GM12801 (cell line): ENCODE results near the gene MT1M.

Source experiments
- TF ChIP-seq, protein P1 (sequence below): IDR thresholded peaks from one replicate; pipeline ENCODE4 v1.5.1; 2011; ENCODE audit warnings: control low read depth; ENCODE audit not compliant: insufficient read length; ENCODE audit errors: extremely low read depth

Gene MT1M

DNA sequence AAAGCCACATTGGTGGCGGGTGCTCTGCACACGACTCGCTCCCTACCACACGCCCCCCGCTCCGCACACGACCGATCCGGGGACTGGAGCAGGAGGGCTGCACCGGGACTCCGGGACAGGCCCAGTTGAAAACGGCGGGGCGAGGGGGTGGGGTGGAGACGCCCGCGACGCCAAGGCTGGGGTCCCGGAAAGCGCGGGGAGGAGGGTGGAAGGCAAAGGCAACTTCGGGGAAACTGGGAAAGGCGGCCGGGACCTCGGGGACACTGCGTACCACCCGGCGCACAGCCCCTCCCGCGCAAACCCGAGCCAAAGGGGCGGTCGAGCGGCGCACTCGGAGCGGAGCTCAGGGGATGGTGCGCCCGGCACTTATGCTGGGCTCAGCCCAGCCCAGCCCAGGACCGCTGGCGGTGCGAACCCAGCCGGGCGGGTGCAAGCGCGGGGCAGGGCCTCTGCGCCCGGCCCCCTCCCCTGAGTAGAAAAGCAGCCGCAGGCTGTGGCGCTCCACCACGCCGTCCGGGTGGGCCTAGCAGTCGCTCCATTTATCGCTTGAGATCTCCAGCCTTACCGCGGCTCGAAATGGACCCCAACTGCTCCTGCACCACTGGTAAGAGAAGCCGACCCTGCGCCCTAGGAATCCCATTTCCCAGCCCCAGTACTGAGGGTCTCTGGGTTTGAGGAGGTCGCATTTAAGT is at the start of gene MT1M:
Gene MT1M, plus strand, starts transcription at position 504 of the 692 bp plus-strand sequence. Its CDS starts 73 bp downstream, at position 577.
- TF ChIP-seq, protein P1, sequence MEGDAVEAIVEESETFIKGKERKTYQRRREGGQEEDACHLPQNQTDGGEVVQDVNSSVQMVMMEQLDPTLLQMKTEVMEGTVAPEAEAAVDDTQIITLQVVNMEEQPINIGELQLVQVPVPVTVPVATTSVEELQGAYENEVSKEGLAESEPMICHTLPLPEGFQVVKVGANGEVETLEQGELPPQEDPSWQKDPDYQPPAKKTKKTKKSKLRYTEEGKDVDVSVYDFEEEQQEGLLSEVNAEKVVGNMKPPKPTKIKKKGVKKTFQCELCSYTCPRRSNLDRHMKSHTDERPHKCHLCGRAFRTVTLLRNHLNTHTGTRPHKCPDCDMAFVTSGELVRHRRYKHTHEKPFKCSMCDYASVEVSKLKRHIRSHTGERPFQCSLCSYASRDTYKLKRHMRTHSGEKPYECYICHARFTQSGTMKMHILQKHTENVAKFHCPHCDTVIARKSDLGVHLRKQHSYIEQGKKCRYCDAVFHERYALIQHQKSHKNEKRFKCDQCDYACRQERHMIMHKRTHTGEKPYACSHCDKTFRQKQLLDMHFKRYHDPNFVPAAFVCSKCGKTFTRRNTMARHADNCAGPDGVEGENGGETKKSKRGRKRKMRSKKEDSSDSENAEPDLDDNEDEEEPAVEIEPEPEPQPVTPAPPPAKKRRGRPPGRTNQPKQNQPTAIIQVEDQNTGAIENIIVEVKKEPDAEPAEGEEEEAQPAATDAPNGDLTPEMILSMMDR = no peak

DNA sequence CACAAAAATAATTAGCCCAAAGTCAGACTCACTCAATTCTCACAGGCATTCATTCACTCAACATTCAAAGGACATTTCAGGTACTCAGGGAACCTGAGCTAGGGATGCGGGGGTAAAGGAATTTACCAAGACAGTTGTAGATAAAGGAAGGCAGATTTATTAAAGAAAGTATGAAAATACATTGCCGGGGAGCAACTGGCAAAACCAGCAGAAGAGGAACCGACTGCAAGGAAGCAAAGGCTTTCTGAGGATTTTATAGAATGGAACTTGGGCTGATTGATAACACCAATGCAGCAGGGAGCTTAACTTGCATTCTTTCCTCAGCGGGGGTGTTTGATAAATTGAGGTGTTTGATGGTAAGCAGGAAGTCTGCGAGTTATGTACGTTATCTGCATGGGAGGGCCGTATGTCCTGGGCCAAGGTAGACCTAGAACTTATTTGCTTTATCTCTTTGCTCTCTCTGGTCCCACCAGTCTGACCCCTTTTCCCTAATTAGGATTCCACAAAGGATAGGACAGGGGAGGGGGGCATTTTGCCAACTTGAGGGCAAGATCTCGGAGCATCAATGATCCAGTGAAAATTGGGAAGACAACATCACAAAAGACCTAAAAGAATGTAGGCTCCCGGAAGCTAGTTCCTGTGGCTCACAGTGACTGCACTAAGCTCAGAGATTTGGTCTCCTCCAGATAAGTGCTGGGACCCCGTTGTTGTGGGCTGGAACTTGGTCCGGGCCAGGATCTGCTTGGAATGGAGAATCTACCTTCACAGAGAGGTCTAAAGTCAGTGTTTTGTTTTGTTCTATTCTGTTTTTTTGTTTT is 48.9 kb upstream of the MT1M start:
- TF ChIP-seq, protein P1 = no peak

- TF ChIP-seq, protein P1 = no peak
These were observed 48.2 kb upstream of the MT1M start for GRCh38 chr16:56584276-56584675.

- TF ChIP-seq, protein P1 = no peak
These were observed 43.7 kb upstream of the MT1M start for GRCh38 chr16:56588781-56589140.

- TF ChIP-seq, protein P1 = no peak
These were observed 43.1 kb upstream of the MT1M start, which contains the start of gene MT3 for GRCh38 chr16:56589141-56590039. MT3 (plus strand) TSS chr16:56589528; CDS start chr16:56589591, 63 bp downstream.

- TF ChIP-seq, protein P1 = no peak
These were observed 40.9 kb upstream of the MT1M start for GRCh38 chr16:56591377-56592060.
